Common myeloid progenitor, CD34-positive (primary cell): ENCODE measurements around the gene COPS7A.

Experiments
- CTCF ChIA-PET: fragments of 350-600 bp; sonication (Branson Sonifier 250); formaldehyde crosslinking; loops from one replicate; lab custom pipeline; 2021; ENCODE audit warnings: antibody characterized with exemption; lab: Charles Lee
- POLR2A ChIA-PET: fragments of 350-600 bp; sonication (Branson Sonifier 250); formaldehyde crosslinking; loops from one replicate; lab custom pipeline; 2021; ENCODE audit warnings: antibody characterized with exemption; lab: Charles Lee
- DNase-seq, 3 donors: peaks; one replicate each; pipeline versions ENCODE4 v3.0.0 to v3.0.0-alpha.2; 2013
- H3K27ac ChIP-seq, 2 experiments: 1 replicate in 1 of 2; 2 replicates in 1 of 2; pipeline ENCODE4 v1.7.0; 2013; ENCODE audit warnings: inconsistent platforms in 2 of 2, low read length in 2 of 2, mild to moderate bottlenecking in 2 of 2, low read depth in 1 of 2, moderate library complexity in 1 of 2; ENCODE audit not compliant: severe bottlenecking in 2 of 2, insufficient read depth in 1 of 2, poor library complexity in 1 of 2
- H3K27me3 ChIP-seq, 5 experiments: replicated peaks in 2 of 5; 1 replicate in 3 of 5; 2 replicates in 2 of 5; pipeline versions ENCODE4 v1.6.1 to v1.7.0; 2013; ENCODE audit warnings: low read length in 4 of 5, mild to moderate bottlenecking in 2 of 5, moderate library complexity in 2 of 5, inconsistent platforms in 1 of 5; ENCODE audit not compliant: insufficient read depth in 5 of 5, control insufficient read depth in 4 of 5
- H3K36me3 ChIP-seq, 4 experiments: 1 replicate in 2 of 4; 2 replicates in 2 of 4; pipeline versions ENCODE4 v1.6.1 to v1.7.0; 2013; ENCODE audit warnings: low read length in 3 of 4, control low read depth in 1 of 4, mild to moderate bottlenecking in 1 of 4; ENCODE audit not compliant: control insufficient read depth in 4 of 4, insufficient read depth in 4 of 4
- H3K4me1 ChIP-seq, 4 experiments: 1 replicate in 3 of 4; 2 replicates in 1 of 4; pipeline versions ENCODE4 v1.6.1 to v1.7.1; 2013; ENCODE audit warnings: low read length in 3 of 4, mild to moderate bottlenecking in 3 of 4, control low read depth in 1 of 4, inconsistent platforms in 1 of 4, moderate library complexity in 1 of 4; ENCODE audit not compliant: control insufficient read depth in 4 of 4, insufficient read depth in 4 of 4; ENCODE audit errors: control extremely low read depth in 1 of 4
- H3K4me3 ChIP-seq, 7 experiments: 1 replicate in 4 of 7; 2 replicates in 3 of 7; pipeline versions ENCODE4 v1.5.1 to v1.7.0; 2013; ENCODE audit warnings: mild to moderate bottlenecking in 7 of 7, low read length in 6 of 7, moderate library complexity in 6 of 7, inconsistent platforms in 2 of 7, low read depth in 2 of 7, control low read depth in 1 of 7; ENCODE audit not compliant: insufficient read depth in 4 of 7, control insufficient read depth in 1 of 7; ENCODE audit errors: extremely low read depth in 1 of 7
- H3K9me3 ChIP-seq, 5 experiments: 1 replicate in 4 of 5; 2 replicates in 1 of 5; pipeline versions ENCODE4 v1.6.1 to v1.7.1; 2013; ENCODE audit warnings: low read length in 4 of 5, mild to moderate bottlenecking in 2 of 5, inconsistent platforms in 1 of 5, low read depth in 1 of 5, moderate library complexity in 1 of 5; ENCODE audit not compliant: control insufficient read depth in 4 of 5, insufficient read depth in 2 of 5; ENCODE audit errors: control extremely low read depth in 1 of 5
- WGBS: methylation state at CpG from one replicate; pipeline ENCODE4 v1.1.5; 2013; ENCODE audit not compliant: insufficient coverage; 5-methylcytosine and 5-hydroxymethylcytosine counted together

COPS7A gene

DNA sequence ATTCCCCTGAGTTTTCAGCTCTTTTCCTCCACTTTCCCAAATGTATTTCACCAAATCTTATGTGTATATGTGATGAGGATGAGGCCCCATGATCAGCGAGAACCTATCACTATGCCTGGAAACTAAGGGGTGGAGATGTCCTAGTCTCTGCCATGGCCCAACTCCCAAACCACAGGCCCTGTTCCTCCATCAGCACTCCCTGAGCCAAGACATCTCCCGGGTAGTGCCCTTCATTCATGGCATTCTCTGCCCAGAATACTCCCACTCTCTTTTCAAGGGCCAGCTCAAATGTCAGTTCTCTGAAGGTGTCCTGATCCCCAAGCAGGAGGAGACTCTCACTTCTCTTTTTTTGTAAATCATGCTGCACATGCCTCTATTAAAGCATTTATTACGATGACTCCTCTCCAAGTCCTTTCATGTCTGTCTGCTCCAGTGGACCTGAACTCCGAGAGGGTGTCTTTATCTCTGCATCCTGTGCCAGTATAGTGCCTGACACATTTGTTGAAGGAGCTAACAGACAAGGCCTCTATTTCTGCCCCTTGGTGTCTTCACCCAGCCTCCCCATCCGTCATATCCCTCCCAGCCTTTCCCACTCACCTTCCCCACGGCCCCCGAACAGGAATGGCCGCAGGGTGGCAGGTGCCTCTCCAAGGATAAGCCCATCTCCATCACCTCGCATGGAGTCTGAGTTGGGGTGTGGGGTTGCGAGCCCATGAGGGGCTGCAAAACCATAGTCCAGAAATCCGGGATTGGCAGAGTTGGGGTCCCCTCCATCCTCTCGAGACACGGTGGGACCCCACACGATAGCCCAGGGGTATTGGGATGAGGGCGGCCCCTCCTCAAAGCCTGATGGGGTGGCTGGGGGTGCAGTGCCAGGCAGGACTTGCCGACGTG, 26.9 kb upstream of the COPS7A start:
- POLR2A ChIA-PET, result no interaction called here

DNA sequence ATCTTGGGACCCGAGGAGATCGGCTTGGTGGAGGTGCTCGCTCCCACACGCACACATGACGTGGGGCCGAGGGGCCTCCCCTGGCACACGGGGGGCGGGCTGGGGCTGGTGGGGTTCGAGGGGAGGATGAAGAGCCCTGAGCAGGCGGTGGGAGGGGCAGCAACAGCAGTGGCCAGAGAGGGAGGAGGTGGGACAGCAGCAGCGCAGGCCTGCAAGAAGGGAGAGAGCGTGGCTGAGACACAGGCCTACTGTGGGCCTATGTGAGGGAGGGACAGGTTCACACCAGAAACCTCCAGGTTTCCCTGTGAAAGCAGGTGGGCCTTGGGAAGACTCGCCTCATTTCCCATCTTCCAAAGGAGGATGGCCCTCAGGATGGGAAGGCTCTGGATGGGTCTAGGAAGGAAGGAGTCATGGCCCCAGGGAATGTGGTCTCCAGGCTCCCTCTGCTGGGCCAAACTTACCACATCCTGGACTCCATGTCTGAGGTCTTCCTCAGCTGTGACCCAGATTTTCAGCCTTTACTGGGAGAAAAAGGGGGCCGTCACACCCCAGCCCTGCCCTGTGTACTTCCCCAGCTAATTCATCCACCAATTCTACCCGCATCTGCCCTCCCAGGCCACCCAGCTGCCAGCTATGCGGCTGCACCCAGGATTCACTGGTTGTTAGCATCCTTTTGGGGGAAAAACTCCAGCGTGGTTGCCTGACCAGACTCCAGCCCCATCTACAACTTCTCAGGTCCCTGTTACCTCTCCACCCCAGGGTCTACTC, 26.1 kb upstream of the COPS7A start:
- Histone ChIP-seq H3K4me3 (no peak overlapping the region), H3K27ac (no peak overlapping the region), H3K27me3 (peaks cover 2 to 55% (median 27%) of the 10 kb centered on the region in 5 experiments), H3K9me3 (peaks cover 0 to 3% (median 0%) of the 10 kb centered on the region in 5 experiments), H3K4me1 (peaks cover 0 to 14% (median 8%) of the 10 kb centered on the region in 4 experiments), H3K36me3 (no peaks in the 10 kb centered on the region)
- WGBS, result 80% methylated on average over 12 of the region's 17 CpGs
- POLR2A ChIA-PET, result interaction anchor here (1.0 kb wide), 1 partner anchor 9 kb away, joined by 3 read pairs; the partner anchor contains the start of gene ZNF384
- DNase-seq, result peak in 2 of 3 donors; percentile 28 to 36
- CTCF ChIA-PET, result interaction anchor here (0.9 to 2.6 kb wide), 12 partner anchors 9 to 144 kb away, joined by 3 to 8 read pairs (median 3); partner anchors contain the start of gene COPS7A

More for the DNA sequence above, 26.9 kb upstream of the COPS7A start:
- H3K9me3 ChIP-seq, result peaks cover 0 to 3% (median 0%) of the 10 kb centered on the region in 5 experiments
- H3K4me1 ChIP-seq, result peaks cover 0 to 14% (median 8%) of the 10 kb centered on the region in 4 experiments
- peaks cover 0 to 2% (median 0%) of the 10 kb centered on the region in 4 experiments for H3K36me3 ChIP-seq
- no peak overlapping the region for H3K4me3 ChIP-seq
- WGBS, result 95% methylated on average over 11 of the region's 17 CpGs
- H3K27ac ChIP-seq, result no peak overlapping the region
- CTCF ChIA-PET, result interaction anchor here (0.6 to 2.6 kb wide), 10 partner anchors 9 to 86 kb away, joined by 3 to 8 read pairs (median 3); partner anchors contain the start of gene COPS7A
- H3K27me3 ChIP-seq, result peaks cover 0 to 48% (median 25%) of the 10 kb centered on the region in 5 experiments
- DNase-seq, result peak in 1 of 3 donors; percentile 17

DNA sequence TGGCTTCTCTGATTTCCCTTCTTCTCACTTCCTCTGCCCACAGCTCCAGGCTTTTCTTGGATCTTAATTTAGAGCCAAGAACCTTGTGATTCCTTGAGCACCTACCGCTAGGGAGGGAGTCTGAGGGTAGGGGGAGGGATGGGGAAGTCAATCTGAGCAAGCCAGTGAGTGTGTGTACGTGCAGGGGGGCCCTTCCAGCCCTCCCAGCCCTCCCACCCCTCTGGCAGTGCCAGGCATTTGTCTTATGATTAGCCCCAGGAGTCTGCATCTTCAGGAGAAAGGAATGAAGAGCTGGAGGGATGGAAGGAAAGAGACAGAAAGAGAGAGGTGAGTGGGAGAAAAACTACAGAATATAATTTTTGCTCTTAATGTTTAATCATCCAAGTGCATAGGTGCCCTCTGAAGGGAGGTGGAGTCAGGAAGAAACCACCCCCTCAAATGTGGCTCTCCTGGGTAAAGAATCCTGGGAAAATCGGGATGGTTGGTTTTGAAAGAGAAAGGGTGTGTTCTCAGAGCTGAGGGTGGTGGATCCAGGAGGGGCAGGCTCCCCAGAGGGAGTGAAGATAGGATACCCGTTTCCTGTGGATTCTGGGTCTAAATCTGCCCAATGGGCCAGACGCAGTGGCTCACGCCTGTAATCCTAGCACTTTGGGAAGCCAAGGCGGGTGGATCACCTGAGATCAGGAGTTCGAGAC, 25.3 kb upstream of the COPS7A start:
- no peak for DNase-seq
- Histone ChIP-seq H3K4me1 (peaks cover 0 to 15% (median 10%) of the 10 kb centered on the region in 4 experiments), H3K36me3 (no peaks in the 10 kb centered on the region), H3K27ac (no peak overlapping the region), H3K9me3 (peaks cover 0 to 3% (median 0%) of the 10 kb centered on the region in 5 experiments), H3K27me3 (peaks cover 2 to 62% (median 30%) of the 10 kb centered on the region in 5 experiments), H3K4me3 (no peak overlapping the region)
- POLR2A ChIA-PET, result interaction anchor here (1.0 kb wide), 1 partner anchor 9 kb away, joined by 3 read pairs; the partner anchor contains the start of gene ZNF384
- WGBS, result 65% methylated on average over 7 of the region's 8 CpGs
- CTCF ChIA-PET, result interaction anchor here (0.9 to 2.6 kb wide), 13 partner anchors 9 to 144 kb away, joined by 3 to 8 read pairs (median 3); partner anchors contain the start of gene COPS7A

DNA sequence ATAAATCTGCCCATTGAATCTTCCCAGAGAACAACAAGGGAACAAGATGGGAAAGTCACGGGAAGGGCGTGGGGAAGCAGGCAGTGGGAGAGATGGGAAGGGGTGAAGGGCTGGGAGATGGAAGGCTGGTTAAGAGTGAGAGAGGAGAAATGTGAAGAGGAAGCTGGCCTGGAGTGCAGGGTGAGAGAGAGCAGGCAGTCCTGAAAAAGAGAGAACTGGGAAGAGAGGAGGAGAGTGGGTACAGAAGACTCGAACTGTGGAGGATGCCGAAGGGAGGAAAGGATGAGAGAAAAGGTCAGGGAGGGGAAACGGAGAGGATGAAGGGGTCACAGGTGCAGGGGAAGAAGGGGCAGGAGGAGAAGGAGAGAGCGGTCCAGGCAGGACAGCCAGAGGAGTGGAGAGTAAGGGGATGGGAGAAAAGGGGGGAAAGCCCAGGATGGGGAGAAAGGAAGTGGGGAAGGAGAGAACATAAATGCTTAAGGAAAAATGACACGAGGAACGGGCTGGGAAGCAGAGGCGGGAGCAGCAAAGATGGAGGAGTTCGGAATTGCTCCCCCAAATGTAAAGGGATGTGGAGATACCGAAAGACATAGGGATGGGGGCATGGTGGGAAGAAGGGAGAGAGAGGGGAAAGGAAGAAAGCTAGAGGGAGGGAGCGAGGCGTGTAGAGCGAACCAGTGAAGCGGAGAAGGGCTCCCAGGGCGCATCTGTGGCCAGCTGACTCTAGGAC, 24.4 kb upstream of the COPS7A start:
- H3K4me1 ChIP-seq, result peaks cover 0 to 20% (median 12%) of the 10 kb centered on the region in 4 experiments
- no peak for DNase-seq
- H3K27ac ChIP-seq, result no peak overlapping the region
- peaks cover 0 to 3% (median 0%) of the 10 kb centered on the region in 5 experiments for H3K9me3 ChIP-seq
- CTCF ChIA-PET, result interaction anchor here (1.3 to 1.6 kb wide), 4 partner anchors 8 to 84 kb away, joined by 4 to 6 read pairs (median 4); no protein-coding TSS in a partner anchor
- peak overlapping the region in 1 of 7 experiments; percentile 55 for H3K4me3 ChIP-seq
- POLR2A ChIA-PET, result interaction anchor here (0.8 kb wide), 1 partner anchor 24 kb away, joined by 3 read pairs; the partner anchor contains the start of gene COPS7A
- 39% methylated on average over 12 of the region's 16 CpGs for WGBS
- peaks cover 2 to 71% (median 34%) of the 10 kb centered on the region in 5 experiments for H3K27me3 ChIP-seq
- no peaks in the 10 kb centered on the region for H3K36me3 ChIP-seq

DNA sequence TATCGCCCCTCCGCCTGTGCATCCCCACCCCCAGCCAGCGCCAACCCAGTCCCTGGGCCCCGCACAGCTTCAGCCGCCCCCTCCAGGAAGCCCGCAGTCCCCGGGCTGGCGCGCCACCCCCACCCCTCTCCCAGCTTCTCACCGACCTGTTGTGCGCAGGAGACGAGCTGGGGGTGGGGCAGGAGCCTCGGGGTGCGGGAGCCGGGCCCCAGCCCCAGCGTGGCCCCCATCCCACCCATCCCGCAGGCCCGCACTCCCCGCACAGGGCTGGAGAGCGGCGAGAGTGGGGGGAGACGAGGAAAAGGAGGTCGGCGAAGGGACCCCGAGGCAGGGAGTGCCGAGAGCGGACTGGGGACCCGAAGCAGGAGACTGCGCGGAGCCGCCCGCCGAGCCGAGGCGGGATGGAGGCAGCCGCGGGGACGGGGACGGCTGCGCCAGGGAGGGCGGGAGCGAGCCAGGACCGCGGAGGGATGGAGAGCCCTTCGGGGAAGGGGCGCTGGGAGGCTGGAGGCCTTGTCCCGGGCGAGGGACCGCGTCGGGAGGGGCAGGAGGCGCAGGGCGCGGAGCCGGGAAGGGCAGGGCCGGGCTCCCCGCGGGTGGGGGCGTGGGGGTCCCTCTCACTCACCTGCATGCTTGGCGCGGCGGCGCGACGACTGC, 23.7 kb upstream of the COPS7A start:
- H3K27me3 ChIP-seq, result peaks cover 2 to 77% (median 34%) of the 10 kb centered on the region in 5 experiments
- no peak for DNase-seq
- POLR2A ChIA-PET, result interaction anchor here (0.8 kb wide), 1 partner anchor 24 kb away, joined by 3 read pairs; the partner anchor contains the start of gene COPS7A
- peaks cover 0 to 20% (median 12%) of the 10 kb centered on the region in 4 experiments for H3K4me1 ChIP-seq
- peak overlapping the region in 5 of 7 experiments; percentile 32 to 68 (median 55) for H3K4me3 ChIP-seq
- H3K36me3 ChIP-seq, result no peaks in the 10 kb centered on the region
- CTCF ChIA-PET, result interaction anchor here (1.5 kb wide), 1 partner anchor 9 kb away, joined by 4 read pairs; no protein-coding TSS in a partner anchor
- WGBS, result 0% methylated on average over 42 of the region's 65 CpGs
- H3K9me3 ChIP-seq, result peaks cover 0 to 3% (median 0%) of the 10 kb centered on the region in 5 experiments
- no peak overlapping the region for H3K27ac ChIP-seq
